H1 (cell line): ENCODE results near the gene CCDC92B.

ENCODE experiments used
- EZH2 ChIP-seq: fragments of 200-600 bp; sonication (generic); IDR thresholded peaks from 2 replicates; pipeline ENCODE4 v1.7.1; 2012; ENCODE audit warnings: low read depth, mild to moderate bottlenecking, moderate library complexity, low read length, inconsistent platforms; ENCODE audit not compliant: severe bottlenecking
- FOSL1 ChIP-seq: IDR thresholded peaks from 2 replicates; pipeline ENCODE4 v1.6.1; 2011; ENCODE audit warnings: mild to moderate bottlenecking, low read depth, low read length, moderate library complexity; ENCODE audit not compliant: insufficient read depth
- GABPA ChIP-seq: IDR thresholded peaks from 2 replicates; pipeline ENCODE4 v1.6.1; 2011; ENCODE audit warnings: mild to moderate bottlenecking, low read length, moderate library complexity, borderline replicate concordance; ENCODE audit not compliant: insufficient read depth
- JUN ChIP-seq: IDR thresholded peaks from 2 replicates; pipeline ENCODE4 v1.6.1; 2011; ENCODE audit warnings: low read depth, mild to moderate bottlenecking, improper control_type of control experiment, low read length
- MAFK ChIP-seq: IDR thresholded peaks from 2 replicates; pipeline ENCODE4 v1.6.1; 2012; ENCODE audit warnings: low read depth, mild to moderate bottlenecking, improper control_type of control experiment, low read length
- NRF1 ChIP-seq: IDR thresholded peaks from 2 replicates; pipeline ENCODE4 v1.6.1; 2011; ENCODE audit warnings: mild to moderate bottlenecking, low read depth, low read length, improper control_type of control experiment
- POLR2A ChIP-seq, 2 experiments: IDR thresholded peaks; 1 replicate in 1 of 2; 2 replicates in 1 of 2; pipeline ENCODE4 v1.6.1; 2011; ENCODE audit warnings: low read depth in 2 of 2, low read length in 2 of 2, mild to moderate bottlenecking in 2 of 2; ENCODE audit errors: control extremely low read depth in 1 of 2
- POLR2AphosphoS5 ChIP-seq: IDR thresholded peaks from 2 replicates; pipeline ENCODE4 v1.6.1; 2011; ENCODE audit warnings: low read depth, low read length
- RXRA ChIP-seq: IDR thresholded peaks from 2 replicates; pipeline ENCODE4 v1.6.1; 2011; ENCODE audit warnings: low read depth, mild to moderate bottlenecking, low read length, moderate library complexity; ENCODE audit not compliant: insufficient read depth
- SIRT6 ChIP-seq: IDR thresholded peaks from one replicate; pipeline ENCODE4 v1.7.1; 2012; ENCODE audit warnings: low read length, inconsistent platforms
- SP1 ChIP-seq: IDR thresholded peaks from 2 replicates; pipeline ENCODE4 v1.6.1; 2011; ENCODE audit warnings: low read depth, low read length
- ZNF274 ChIP-seq: IDR thresholded peaks from 2 replicates; pipeline ENCODE4 v1.7.0; 2012; ENCODE audit warnings: low read length, borderline replicate concordance; ENCODE audit errors: extremely low read depth
- TF ChIP-seq, protein P1 (sequence below), 3 experiments: IDR thresholded peaks; 1 replicate in 2 of 3; 2 replicates in 1 of 3; pipeline versions ENCODE4 v1.5.1 to v1.6.1; 2011; ENCODE audit warnings: low read length in 3 of 3, mild to moderate bottlenecking in 3 of 3, inconsistent platforms in 2 of 3, low read depth in 1 of 3, moderate library complexity in 1 of 3; ENCODE audit not compliant: insufficient read depth in 1 of 3; ENCODE audit errors: control extremely low read depth in 1 of 3
- TF ChIP-seq, protein P2 (sequence below): IDR thresholded peaks from 2 replicates; pipeline ENCODE4 v1.6.1; 2011; ENCODE audit warnings: low read length, improper control_type of control experiment

DNA sequence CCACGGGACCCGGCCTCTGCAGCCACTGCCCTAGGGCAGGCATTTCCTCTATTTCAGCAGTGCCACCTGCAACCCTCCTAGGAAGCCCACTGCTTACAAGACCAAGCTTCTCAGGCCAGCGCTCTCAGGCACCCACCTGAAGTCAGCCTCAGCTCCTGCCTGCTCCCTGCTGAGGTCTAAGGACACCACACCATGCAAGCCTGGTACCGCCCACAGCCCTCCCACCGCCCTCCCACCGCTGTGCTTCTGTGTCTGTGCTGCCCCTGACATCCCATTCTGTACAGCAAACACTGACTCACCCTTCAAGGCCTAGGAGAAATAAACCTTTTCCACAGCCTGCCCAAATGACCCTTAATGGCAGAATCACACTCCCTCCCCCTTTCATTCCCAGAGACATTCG is 44.2 kb downstream of the CCDC92B start:
- no peak for TF ChIP-seq SIRT6
- TF ChIP-seq EZH2 = no peak
- no peak for TF ChIP-seq NRF1
- TF ChIP-seq RXRA = no peak
- no peak for TF ChIP-seq FOSL1
- TF ChIP-seq, protein P1, sequence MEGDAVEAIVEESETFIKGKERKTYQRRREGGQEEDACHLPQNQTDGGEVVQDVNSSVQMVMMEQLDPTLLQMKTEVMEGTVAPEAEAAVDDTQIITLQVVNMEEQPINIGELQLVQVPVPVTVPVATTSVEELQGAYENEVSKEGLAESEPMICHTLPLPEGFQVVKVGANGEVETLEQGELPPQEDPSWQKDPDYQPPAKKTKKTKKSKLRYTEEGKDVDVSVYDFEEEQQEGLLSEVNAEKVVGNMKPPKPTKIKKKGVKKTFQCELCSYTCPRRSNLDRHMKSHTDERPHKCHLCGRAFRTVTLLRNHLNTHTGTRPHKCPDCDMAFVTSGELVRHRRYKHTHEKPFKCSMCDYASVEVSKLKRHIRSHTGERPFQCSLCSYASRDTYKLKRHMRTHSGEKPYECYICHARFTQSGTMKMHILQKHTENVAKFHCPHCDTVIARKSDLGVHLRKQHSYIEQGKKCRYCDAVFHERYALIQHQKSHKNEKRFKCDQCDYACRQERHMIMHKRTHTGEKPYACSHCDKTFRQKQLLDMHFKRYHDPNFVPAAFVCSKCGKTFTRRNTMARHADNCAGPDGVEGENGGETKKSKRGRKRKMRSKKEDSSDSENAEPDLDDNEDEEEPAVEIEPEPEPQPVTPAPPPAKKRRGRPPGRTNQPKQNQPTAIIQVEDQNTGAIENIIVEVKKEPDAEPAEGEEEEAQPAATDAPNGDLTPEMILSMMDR (IDR thresholded peaks at IDR 0.05; ENCODE audit: control extremely low read depth in 1 of 3, insufficient read depth in 1 of 3, low read depth in 1 of 3, low read length in 3 of 3) = no peak
- no peak for TF ChIP-seq MAFK
- no peak for TF ChIP-seq GABPA
- TF ChIP-seq, protein P2, sequence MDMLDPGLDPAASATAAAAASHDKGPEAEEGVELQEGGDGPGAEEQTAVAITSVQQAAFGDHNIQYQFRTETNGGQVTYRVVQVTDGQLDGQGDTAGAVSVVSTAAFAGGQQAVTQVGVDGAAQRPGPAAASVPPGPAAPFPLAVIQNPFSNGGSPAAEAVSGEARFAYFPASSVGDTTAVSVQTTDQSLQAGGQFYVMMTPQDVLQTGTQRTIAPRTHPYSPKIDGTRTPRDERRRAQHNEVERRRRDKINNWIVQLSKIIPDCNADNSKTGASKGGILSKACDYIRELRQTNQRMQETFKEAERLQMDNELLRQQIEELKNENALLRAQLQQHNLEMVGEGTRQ = no peak
- no peak for TF ChIP-seq JUN
- TF ChIP-seq POLR2A (IDR thresholded peaks at IDR 0.05; ENCODE audit: control extremely low read depth in 1 of 2, low read depth in 2 of 2, low read length in 2 of 2) = no peak
- TF ChIP-seq POLR2AphosphoS5 = no peak
- no peak for TF ChIP-seq ZNF274
- TF ChIP-seq SP1 = no peak
